Measurements from ENCODE around the gene LRP6. TPM values are rescaled to one million over a fixed set of nuclear protein-coding genes. Genes with fewer than 3 reads are reported as not detected.

Gene LRP6
- total RNA-seq, 2 donors from 2014 or later: 1.8 to 2.0 TPM

DNA sequence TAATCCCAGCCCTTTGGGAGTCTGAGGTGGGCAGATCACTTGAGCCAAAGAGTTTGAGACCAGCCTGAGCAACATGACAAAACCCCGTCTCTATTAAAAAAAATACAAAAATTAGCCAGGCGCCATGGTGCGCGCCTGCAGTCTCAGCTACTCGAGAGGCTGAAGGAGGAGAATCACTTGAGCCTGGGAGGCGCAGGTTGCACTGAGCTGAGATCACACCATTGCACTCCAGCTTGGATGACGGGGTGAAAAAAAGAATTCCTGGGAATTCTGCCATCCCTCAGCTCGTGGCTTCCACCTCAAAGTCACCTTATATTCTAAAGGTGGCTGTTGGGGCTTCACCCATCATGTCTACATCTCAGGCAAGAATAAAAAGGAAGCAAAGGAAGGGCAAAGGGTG, 183.2 kb downstream of the LRP6 start:
- no peak for DNase-seq
- ATAC-seq: no peak

DNA sequence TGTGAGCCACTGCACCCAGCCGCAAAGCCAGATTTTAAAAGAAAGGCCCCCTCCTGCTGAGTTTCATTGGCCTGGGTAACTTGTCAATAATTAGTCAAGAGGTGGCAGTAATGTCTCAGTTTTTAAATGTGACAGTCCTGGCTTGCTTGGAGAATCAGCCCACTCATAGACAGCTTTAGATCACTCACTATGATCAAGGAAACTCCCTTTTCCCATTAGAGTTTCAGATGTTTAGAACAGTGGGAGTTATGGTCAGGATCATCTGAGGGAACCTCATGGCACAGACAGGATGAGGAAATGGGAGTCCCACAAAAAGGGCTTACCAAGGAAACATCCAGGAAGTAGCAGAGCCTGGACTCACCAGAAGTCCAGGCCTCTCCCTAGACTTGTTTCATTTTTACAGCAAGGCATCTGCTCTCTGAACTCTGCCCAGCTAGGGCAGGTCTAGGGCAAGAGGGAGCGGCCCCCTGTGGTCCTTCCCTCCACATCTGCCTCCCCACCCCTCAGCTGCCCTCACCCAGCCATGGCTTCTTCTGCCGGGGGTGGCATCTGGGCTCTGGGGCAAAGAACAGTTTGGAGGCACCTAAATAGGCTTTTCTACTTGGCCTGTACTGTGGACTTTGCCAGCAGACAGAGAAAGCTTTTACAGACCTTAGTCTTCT, 184.9 kb downstream of the LRP6 start:
- Mint-ChIP-seq H3K4me3 (no peak overlapping the region), H3K4me1 (no peaks in the 10 kb centered on the region), H3K27me3 (peaks cover 7% of the 10 kb centered on the region), H3K36me3 (ENCODE audit: low read depth) (no peaks in the 10 kb centered on the region), H3K27ac (no peak overlapping the region)
- no peaks in the 10 kb centered on the region for H3K9me3 ChIP-seq (ENCODE audit: control insufficient read depth, low read length, poor library complexity, severe bottlenecking)
- ATAC-seq (peak; percentile 33), DNase-seq (no peak)

More for the DNA sequence above, 183.2 kb downstream of the LRP6 start:
- H3K36me3 Mint-ChIP-seq (ENCODE audit: low read depth): peaks cover 2% of the 10 kb centered on the region
- no peaks in the 10 kb centered on the region for H3K9me3 ChIP-seq (ENCODE audit: control insufficient read depth, low read length, poor library complexity, severe bottlenecking)
- H3K4me1 Mint-ChIP-seq: no peaks in the 10 kb centered on the region
- no peak overlapping the region for H3K27ac Mint-ChIP-seq
- no peak overlapping the region for H3K4me3 Mint-ChIP-seq
- H3K27me3 Mint-ChIP-seq: peaks cover 20% of the 10 kb centered on the region

DNA sequence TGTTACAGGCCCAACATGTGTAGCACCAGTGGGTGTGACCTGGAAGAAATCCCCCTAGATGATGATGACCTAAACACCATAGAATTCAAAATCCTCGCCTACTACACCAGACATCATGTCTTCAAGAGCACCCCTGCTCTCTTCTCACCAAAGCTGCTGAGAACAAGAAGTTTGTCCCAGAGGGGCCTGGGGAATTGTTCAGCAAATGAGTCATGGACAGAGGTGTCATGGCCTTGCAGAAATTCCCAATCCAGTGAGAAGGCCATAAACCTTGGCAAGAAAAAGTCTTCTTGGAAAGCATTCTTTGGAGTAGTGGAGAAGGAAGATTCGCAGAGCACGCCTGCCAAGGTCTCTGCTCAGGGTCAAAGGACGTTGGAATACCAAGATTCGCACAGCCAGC, 187.6 kb downstream of the LRP6 start:
- peaks cover 12% of the 10 kb centered on the region for H3K27me3 Mint-ChIP-seq
- H3K9me3 ChIP-seq (ENCODE audit: control insufficient read depth, low read length, poor library complexity, severe bottlenecking): no peaks in the 10 kb centered on the region
- no peaks in the 10 kb centered on the region for H3K4me1 Mint-ChIP-seq
- H3K36me3 Mint-ChIP-seq (ENCODE audit: low read depth): no peaks in the 10 kb centered on the region
- no peak overlapping the region for H3K27ac Mint-ChIP-seq
- ATAC-seq (no peak), DNase-seq (no peak)
- H3K4me3 Mint-ChIP-seq: no peak overlapping the region

GRCh38 chr12:12072064-12072760, 194.6 kb downstream of the LRP6 start:
- H3K4me1 Mint-ChIP-seq: peaks cover 16% of the 10 kb centered on the region
- peak; percentile 71 for ATAC-seq
- H3K27me3 Mint-ChIP-seq: peaks cover 12% of the 10 kb centered on the region
- peaks cover 4% of the 10 kb centered on the region for H3K36me3 Mint-ChIP-seq (ENCODE audit: low read depth)
- H3K4me3 Mint-ChIP-seq: peak overlapping the region; percentile 89
- H3K9me3 ChIP-seq (ENCODE audit: control insufficient read depth, low read length, poor library complexity, severe bottlenecking): no peaks in the 10 kb centered on the region
- peak; percentile 5 to 15 (median 15) for DNase-seq
- H3K27ac Mint-ChIP-seq: peak overlapping the region; percentile 91

DNA sequence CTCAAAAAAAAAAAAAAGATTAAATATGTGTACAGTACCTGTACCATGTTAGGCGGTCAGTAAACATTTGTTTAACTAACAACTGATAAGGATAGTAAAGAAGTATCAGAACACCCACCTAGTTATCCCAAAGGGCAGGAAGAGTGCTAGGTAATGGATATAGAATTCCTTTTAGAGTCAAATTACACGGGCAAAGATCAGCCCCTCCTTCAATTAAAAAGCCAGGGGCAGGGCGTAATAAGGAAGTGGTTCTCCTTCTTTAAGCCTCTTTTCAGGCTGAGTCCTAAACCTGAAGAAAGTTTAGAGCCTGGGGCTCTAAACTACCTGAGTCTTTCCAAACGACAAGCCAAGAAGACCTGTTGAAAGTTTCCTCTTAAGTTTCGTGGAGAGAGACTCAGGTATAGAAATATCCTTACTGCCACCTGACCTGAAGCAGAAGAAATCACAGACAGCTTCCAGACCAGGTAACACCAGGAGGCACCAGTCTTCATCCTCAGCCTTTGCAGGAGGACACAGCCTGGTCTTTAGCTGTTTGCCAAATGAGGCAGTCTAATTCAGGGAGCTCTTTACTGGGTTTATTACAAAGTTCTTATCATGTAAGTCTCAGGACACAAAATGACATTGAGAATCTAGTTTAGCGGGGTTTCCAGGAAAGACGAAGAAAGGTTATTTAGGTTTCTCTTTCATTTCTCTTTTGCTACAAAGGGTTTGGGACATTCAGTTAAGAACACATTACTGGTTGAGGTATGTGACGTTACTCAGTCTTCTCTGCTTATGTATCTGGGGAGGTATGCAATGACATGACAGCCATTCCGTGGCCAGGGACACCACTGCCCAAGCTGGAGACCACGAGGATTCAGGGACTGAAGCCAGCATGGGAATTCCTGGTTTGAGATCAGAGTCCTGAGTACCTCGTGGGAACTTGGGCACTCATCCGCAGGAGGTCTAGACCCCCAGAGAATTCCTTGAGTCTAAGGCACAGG, 195.9 kb downstream of the LRP6 start, which contains the start of gene BCL2L14:
Gene BCL2L14, plus strand, starts transcription at position 266 of the 983 bp plus-strand sequence. CDS start 8,367 bp downstream, outside the sequence.
- peak in 1 of 3 donors; percentile 7 for DNase-seq

DNA sequence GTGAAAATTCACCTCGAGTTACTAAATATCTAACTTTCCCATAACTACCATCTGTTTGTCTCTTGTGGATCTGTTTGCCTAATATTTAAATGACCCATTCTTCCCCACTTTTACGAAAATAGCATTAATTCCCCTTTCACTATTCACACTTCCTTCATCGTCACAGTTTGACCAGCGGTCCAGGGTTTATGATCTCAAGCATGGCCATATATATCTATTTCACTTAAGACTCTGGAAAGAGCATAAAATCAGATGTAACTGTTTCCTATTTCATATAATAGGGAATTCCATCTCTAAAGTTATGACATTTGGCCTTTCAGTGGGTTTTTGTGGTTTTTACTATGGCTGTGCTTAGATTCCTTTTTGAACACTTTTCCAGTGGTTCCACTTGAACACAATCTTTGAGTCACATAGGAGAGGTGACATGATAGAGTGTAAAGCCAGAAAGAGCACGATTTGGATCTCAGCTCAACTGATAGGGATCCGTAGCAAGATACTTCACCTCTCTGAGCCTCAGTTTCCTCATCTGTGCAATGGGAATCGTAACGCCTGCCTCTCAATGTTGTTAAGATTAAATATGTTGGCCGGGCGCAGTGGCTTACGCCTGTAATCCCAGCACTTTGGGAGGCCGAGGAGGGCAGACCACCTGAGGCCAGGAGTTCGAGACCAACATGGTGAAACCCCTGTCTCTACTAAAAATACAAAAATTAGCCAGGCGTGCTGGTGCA, 196.9 kb downstream of the LRP6 start:
- peaks cover 16% of the 10 kb centered on the region for H3K4me1 Mint-ChIP-seq
- H3K9me3 ChIP-seq (ENCODE audit: control insufficient read depth, low read length, poor library complexity, severe bottlenecking): no peaks in the 10 kb centered on the region
- DNase-seq: no peak
- H3K36me3 Mint-ChIP-seq (ENCODE audit: low read depth): peaks cover 4% of the 10 kb centered on the region
- no peak for ATAC-seq
- H3K4me3 Mint-ChIP-seq: no peak overlapping the region
- H3K27me3 Mint-ChIP-seq: peaks cover 4% of the 10 kb centered on the region
- H3K27ac Mint-ChIP-seq: peak overlapping the region; percentile 41

More for the DNA sequence above, 195.9 kb downstream of the LRP6 start, which contains the start of gene BCL2L14:
- no peaks in the 10 kb centered on the region for H3K9me3 ChIP-seq (ENCODE audit: control insufficient read depth, low read length, poor library complexity, severe bottlenecking)
- peak within 1 kb of the TSS; percentile 91 for H3K27ac Mint-ChIP-seq
- H3K36me3 Mint-ChIP-seq (ENCODE audit: low read depth): peaks cover 4% of the 10 kb centered on the region
- ATAC-seq: peak; percentile 59
- peak within 1 kb of the TSS; percentile 89 for H3K4me3 Mint-ChIP-seq
- H3K27me3 Mint-ChIP-seq: peaks cover 7% of the 10 kb centered on the region
- H3K4me1 Mint-ChIP-seq: peaks cover 16% of the 10 kb centered on the region

DNA sequence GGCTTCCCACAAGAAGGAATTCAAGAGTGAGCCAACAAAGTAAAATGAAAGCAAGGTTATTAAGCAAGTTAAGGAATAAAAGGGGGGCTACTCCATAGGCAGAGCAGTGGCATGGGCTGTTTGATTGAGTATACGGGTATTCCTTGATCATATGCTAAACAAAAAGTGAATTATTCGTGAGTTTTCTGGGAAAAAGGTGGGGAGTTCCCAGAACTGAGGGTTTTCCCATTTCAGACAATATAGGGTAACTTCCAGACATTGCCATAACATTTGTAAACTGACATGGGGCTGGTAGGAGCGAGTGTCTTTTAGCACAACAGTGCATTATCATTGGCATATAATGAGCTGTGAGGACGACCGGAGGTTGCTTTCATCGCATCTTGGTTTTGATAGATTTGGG, 198.1 kb downstream of the LRP6 start:
- no peak overlapping the region for H3K27ac Mint-ChIP-seq

More for the DNA sequence above, 198.1 kb downstream of the LRP6 start:
- DNase-seq (no peak), ATAC-seq (no peak)
- H3K4me3 Mint-ChIP-seq: no peak overlapping the region
- peaks cover 4% of the 10 kb centered on the region for H3K27me3 Mint-ChIP-seq
- peaks cover 4% of the 10 kb centered on the region for H3K36me3 Mint-ChIP-seq (ENCODE audit: low read depth)
- peaks cover 16% of the 10 kb centered on the region for H3K4me1 Mint-ChIP-seq
- H3K9me3 ChIP-seq (ENCODE audit: control insufficient read depth, low read length, poor library complexity, severe bottlenecking): no peaks in the 10 kb centered on the region

Other genes with a start within 250 kb of the LRP6 start
- gene BCL2L14, start 196.1 kb downstream of the LRP6 start, total RNA-seq: under 1 TPM in 1 of 2 donors, not detected in 1; 0.67 TPM
- gene MANSC1, start 83.2 kb upstream of the LRP6 start, total RNA-seq: under 1 TPM in 1 of 2 donors, not detected in 1; 0.12 TPM
- gene BORCS5, start 90.0 kb upstream of the LRP6 start, total RNA-seq: 10 to 100 TPM; 35.0 to 48.4 TPM

Data from T-helper 17 cell (primary cell).